Activated CD4-positive, alpha-beta T cell treated with anti-CD3 and anti-CD28 coated beads, Interleukin-2, Interleukin-6, amounts not matched to agents 100 ng/mL and 50 ng/mL, durations not matched to agents 16 hours and 8 hours (primary cell): Measurements from ENCODE around the gene EVI5L.
A peak's percentile ranks its signal among the peaks of the same experiment; 100 is the strongest.

Experiments
- DNase-seq: peaks from one replicate; pipeline ENCODE4 v3.0.0-alpha.2; 2020

The EVI5L gene

GRCh38 chr19:7903244-7904073, 73.4 kb downstream of the EVI5L start, which contains the start of gene MAP2K7:
TSS of gene MAP2K7 (plus strand) at chr19:7903877. CDS start at chr19:7903945, 68 bp downstream.
- DNase-seq, result peak; percentile 100

- DNase-seq, result peak; percentile 54
These were observed 74.3 kb downstream of the EVI5L start for GRCh38 chr19:7904074-7905020.

- DNase-seq, result no peak
These were observed 75.2 kb downstream of the EVI5L start for GRCh38 chr19:7905268-7905667.

GRCh38 chr19:7905859-7906258, 75.8 kb downstream of the EVI5L start:
- no peak for DNase-seq

- DNase-seq, result no peak
These were observed 77.1 kb downstream of the EVI5L start for GRCh38 chr19:7907122-7907521.

- no peak for DNase-seq
These were observed 77.5 kb downstream of the EVI5L start for GRCh38 chr19:7907544-7907943.

GRCh38 chr19:7908078-7908699, 78.2 kb downstream of the EVI5L start:
- no peak for DNase-seq

GRCh38 chr19:7908742-7909461, 78.9 kb downstream of the EVI5L start:
- no peak for DNase-seq

GRCh38 chr19:7909471-7910067, 79.6 kb downstream of the EVI5L start:
- DNase-seq, result no peak

- DNase-seq, result no peak
These were observed 80.5 kb downstream of the EVI5L start for GRCh38 chr19:7910321-7911161.

- no peak for DNase-seq
These were observed 81.6 kb downstream of the EVI5L start for GRCh38 chr19:7911508-7912143.

GRCh38 chr19:7912144-7912696, 82.2 kb downstream of the EVI5L start:
- no peak for DNase-seq

- no peak for DNase-seq
These were observed 82.9 kb downstream of the EVI5L start for GRCh38 chr19:7912697-7913564.

- no peak for DNase-seq
These were observed 83.6 kb downstream of the EVI5L start for GRCh38 chr19:7913652-7914051.

- DNase-seq, result no peak
These were observed 84.1 kb downstream of the EVI5L start for GRCh38 chr19:7914099-7914498.
